ENCODE data around the gene COL24A1.

DNA sequence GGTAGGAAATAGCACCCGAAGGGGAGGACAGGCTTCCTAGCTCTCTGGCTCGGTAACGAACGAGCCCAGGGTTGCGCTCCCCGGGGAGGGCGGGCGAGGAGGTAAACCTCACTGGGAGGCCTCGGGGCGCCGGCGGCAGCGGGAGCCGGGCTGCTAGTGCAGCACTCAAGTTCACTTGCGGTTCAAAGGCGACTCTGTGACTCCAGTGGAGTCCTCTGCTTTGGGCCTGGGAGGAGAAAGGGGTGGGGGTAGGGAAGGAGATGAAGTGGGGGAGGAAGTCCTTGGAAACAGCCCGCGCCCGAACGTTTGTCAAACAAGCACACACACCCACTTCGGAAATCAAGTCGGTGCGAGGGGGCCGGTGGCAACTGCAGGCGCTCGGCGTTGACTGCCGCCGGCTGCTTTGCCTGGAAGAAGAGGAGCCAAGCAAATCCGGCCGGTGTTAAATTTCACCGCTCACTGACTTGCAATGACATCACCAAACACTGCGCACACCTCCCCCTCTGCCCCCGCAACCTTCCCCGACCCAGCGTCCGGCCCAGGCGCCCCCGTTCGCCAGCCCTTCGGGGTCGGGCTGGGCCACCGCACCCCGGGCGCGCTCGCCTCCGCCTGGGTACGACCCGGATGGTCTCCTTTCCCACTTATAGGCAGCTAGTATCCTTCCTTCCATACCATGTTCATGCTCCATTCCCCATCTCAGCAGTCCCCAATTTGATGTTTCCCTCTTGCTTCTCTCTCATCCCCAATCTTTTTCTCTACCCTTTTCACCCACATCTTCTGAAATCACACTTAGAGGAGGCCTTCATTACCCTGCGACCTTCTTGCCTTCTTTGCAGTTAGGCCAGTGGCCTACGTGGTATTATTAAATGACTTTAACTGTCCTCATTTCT lies at the start of gene COL24A1:
- TF ChIP-seq, protein P1, sequence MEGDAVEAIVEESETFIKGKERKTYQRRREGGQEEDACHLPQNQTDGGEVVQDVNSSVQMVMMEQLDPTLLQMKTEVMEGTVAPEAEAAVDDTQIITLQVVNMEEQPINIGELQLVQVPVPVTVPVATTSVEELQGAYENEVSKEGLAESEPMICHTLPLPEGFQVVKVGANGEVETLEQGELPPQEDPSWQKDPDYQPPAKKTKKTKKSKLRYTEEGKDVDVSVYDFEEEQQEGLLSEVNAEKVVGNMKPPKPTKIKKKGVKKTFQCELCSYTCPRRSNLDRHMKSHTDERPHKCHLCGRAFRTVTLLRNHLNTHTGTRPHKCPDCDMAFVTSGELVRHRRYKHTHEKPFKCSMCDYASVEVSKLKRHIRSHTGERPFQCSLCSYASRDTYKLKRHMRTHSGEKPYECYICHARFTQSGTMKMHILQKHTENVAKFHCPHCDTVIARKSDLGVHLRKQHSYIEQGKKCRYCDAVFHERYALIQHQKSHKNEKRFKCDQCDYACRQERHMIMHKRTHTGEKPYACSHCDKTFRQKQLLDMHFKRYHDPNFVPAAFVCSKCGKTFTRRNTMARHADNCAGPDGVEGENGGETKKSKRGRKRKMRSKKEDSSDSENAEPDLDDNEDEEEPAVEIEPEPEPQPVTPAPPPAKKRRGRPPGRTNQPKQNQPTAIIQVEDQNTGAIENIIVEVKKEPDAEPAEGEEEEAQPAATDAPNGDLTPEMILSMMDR (IDR thresholded peaks at IDR 0.05), result no peak
- no peak for TF ChIP-seq POLR2A (IDR thresholded peaks at IDR 0.05; ENCODE audit: low read depth)
